ENCODE measurements around the gene STOML2.

The STOML2 gene

GRCh38 chr9:35071814-35072460 lies 31.0 kb downstream of the STOML2 start:
- peak; percentile 29 for TF ChIP-seq CTCF (IDR thresholded peaks at IDR 0.05; ENCODE audit: insufficient read depth, low read depth, low read length, missing control alignments)
- H3K4me3 ChIP-seq (ENCODE audit: low read depth, low read length), result peak overlapping the region; percentile 90
- peak; percentile 94 for DNase-seq (ENCODE audit: low read depth)

GRCh38 chr9:35070823-35071813 lies 31.8 kb downstream of the STOML2 start:
- DNase-seq (ENCODE audit: low read depth), result no peak
- H3K4me3 ChIP-seq (ENCODE audit: low read depth, low read length), result peak overlapping the region; percentile 90
- no peak for TF ChIP-seq CTCF (IDR thresholded peaks at IDR 0.05; ENCODE audit: insufficient read depth, low read depth, low read length, missing control alignments)

DNA sequence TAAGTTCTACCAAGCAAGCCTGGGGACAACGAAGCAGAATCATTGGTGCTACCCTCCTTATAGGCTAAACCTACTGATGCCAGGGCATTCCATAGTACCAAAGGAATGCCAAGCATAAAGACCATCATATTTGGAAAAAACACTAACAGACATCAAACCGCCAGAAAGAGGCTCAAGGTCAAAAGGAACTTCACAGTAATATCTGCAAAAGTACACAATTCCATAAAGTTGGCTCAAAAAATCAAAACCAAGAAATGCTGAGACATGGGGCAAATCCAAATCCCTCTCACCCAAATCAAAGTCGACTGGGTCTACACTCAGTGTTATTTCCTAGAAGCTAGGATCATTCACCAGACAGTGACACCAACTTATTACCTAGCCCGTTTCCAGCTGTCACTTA lies 33.9 kb downstream of the STOML2 start:
- H3K4me3 ChIP-seq (ENCODE audit: low read depth, low read length), result no peak overlapping the region
- no peak for TF ChIP-seq CTCF (IDR thresholded peaks at IDR 0.05; ENCODE audit: insufficient read depth, low read depth, low read length, missing control alignments)

DNA sequence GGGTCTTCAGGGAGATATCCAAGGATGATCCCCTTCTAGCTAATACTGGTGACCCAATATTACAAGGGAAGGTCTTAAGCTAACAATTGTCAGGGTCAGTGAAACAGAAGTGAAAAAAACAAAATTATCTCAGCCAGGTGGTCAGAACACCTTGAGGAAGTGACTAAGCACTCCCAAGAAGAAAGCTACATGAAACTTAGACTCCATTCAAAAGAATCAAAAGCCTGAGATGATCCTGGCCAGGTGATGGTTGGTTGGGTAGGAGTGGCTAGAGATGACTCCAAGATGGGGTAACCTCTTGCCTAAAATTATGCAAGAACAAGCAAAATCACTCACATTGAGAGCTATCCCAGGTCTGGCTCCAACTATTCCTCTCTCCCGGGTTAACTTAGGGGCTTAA lies 35.9 kb downstream of the STOML2 start:
- TF ChIP-seq CTCF (IDR thresholded peaks at IDR 0.05; ENCODE audit: insufficient read depth, low read depth, low read length, missing control alignments), result no peak
- H3K4me3 ChIP-seq (ENCODE audit: low read depth, low read length), result no peak overlapping the region
- DNase-seq (ENCODE audit: low read depth), result no peak

More for the DNA sequence above, 33.9 kb downstream of the STOML2 start:
- DNase-seq (ENCODE audit: low read depth), result no peak

DNA sequence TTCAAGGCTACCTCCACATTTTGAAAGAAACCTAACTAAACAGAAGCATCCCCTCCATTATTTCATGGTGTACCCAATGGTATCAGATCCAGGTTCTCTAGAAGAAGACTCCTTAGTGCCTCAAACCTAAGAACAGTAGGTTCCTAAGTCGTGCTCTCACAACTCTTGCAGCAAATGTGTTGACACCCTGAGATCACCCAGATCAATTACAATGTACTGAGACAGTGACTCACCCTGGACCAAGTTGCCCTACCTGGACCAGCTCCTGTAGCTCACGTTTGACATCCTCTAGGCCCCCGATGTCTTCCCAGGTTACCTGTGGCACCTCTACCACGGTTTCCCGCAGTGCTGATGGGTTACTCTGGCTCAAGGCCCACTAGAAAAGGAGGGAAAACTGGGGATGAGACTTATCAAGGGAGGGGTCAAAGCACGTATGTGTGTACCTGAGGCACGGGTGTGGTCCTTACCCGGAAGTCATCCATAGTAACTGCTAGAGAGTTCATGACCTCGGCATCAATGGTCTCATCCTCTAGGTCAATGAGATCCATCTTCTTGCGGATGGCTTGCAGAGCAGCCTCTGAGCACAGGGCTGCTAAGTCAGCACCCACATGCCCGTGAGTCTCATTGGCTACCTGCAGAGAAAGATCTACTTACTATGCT lies 42.3 kb downstream of the STOML2 start:
- H3K4me3 ChIP-seq (ENCODE audit: low read depth, low read length), result no peak overlapping the region
- no peak for TF ChIP-seq CTCF (IDR thresholded peaks at IDR 0.05; ENCODE audit: insufficient read depth, low read depth, low read length, missing control alignments)
- no peak for DNase-seq (ENCODE audit: low read depth)

DNA sequence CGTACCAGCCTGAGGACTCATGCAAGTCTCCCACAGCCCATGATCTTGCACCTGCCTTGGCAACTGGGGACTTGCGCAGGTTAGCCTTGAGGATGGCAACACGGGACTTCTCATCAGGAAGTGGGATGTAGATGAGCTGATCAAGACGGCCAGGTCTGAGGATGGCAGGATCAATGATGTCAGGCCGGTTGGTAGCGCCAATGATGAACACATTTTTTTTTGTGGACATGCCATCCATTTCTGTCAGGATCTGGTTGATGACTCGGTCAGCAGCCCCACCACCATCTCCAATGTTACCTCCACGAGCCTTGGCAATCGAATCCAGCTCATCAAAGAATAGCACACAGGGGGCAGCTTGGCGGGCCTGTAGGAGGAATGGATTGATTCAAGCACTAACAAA lies 43.5 kb downstream of the STOML2 start:
- H3K4me3 ChIP-seq (ENCODE audit: low read depth, low read length), result no peak overlapping the region
- TF ChIP-seq CTCF (IDR thresholded peaks at IDR 0.05; ENCODE audit: insufficient read depth, low read depth, low read length, missing control alignments), result no peak
- no peak for DNase-seq (ENCODE audit: low read depth)

All from GM12865 (cell line).